GM12892 (cell line): ENCODE results near the gene CDC42BPB.

Experiments
- POLR2A ChIP-seq: IDR thresholded peaks from 2 replicates; pipeline ENCODE4 v1.6.1; 2011; ENCODE audit warnings: low read depth, low read length, control low read depth
- POLR2AphosphoS5 ChIP-seq: IDR thresholded peaks from 2 replicates; pipeline ENCODE4 v1.6.1; 2011; ENCODE audit warnings: low read depth, low read length, control low read depth

GRCh38 chr14:103006991-103007520 is 50.3 kb downstream of the CDC42BPB start:
- TF ChIP-seq POLR2A, result no peak
- TF ChIP-seq POLR2AphosphoS5, result no peak
